Measurements from ENCODE around the gene TCF4. TPM values are rescaled to one million over a fixed set of nuclear protein-coding genes. Genes with fewer than 3 reads are reported as not detected.

TCF4 gene
- polyA plus RNA-seq, 4 donors = 55.7 to 78.2 (median 72.4) TPM

- DNase-seq (ENCODE audit: low read depth in 4 of 4, low spot score in 3 of 4) = no peak
Measured at GRCh38 chr18:55221622-55222021, 366.4 kb downstream of the TCF4 start.

- no peak for DNase-seq (ENCODE audit: low read depth in 4 of 4, low spot score in 3 of 4)
Measured at GRCh38 chr18:55220523-55220922, 367.5 kb downstream of the TCF4 start.

- DNase-seq (ENCODE audit: low read depth in 4 of 4, low spot score in 3 of 4) = no peak
Measured at GRCh38 chr18:55219823-55220222, 368.2 kb downstream of the TCF4 start.

- no peak for DNase-seq (ENCODE audit: low read depth in 4 of 4, low spot score in 3 of 4)
Measured at GRCh38 chr18:55219059-55219458, 368.9 kb downstream of the TCF4 start.

- DNase-seq (ENCODE audit: low read depth in 4 of 4, low spot score in 3 of 4) = no peak
Measured at GRCh38 chr18:55214969-55215368, 373.0 kb downstream of the TCF4 start.

GRCh38 chr18:55214534-55214933 is 373.5 kb downstream of the TCF4 start:
- DNase-seq (ENCODE audit: low read depth in 4 of 4, low spot score in 3 of 4) = no peak

GRCh38 chr18:55213586-55213985 is 374.4 kb downstream of the TCF4 start:
- no peak for DNase-seq (ENCODE audit: low read depth in 4 of 4, low spot score in 3 of 4)

- no peak for DNase-seq (ENCODE audit: low read depth in 4 of 4, low spot score in 3 of 4)
Measured at GRCh38 chr18:55206927-55207326, 381.1 kb downstream of the TCF4 start.

- no peak for DNase-seq (ENCODE audit: low read depth in 4 of 4, low spot score in 3 of 4)
Measured at GRCh38 chr18:55202232-55202917, 385.6 kb downstream of the TCF4 start.

GRCh38 chr18:55199291-55199963 is 388.6 kb downstream of the TCF4 start:
- no peak for DNase-seq (ENCODE audit: low read depth in 4 of 4, low spot score in 3 of 4)

GRCh38 chr18:55195863-55196262 is 392.1 kb downstream of the TCF4 start:
- no peak for DNase-seq (ENCODE audit: low read depth in 4 of 4, low spot score in 3 of 4)

- peak in 3 of 4 donors; percentile 5 to 16 (median 12) for DNase-seq (ENCODE audit: low read depth in 4 of 4, low spot score in 3 of 4)
Measured at GRCh38 chr18:55189972-55190371, 398.0 kb downstream of the TCF4 start.

GRCh38 chr18:55186588-55186987 is 401.4 kb downstream of the TCF4 start:
- DNase-seq (ENCODE audit: low read depth in 4 of 4, low spot score in 3 of 4) = no peak

GRCh38 chr18:55185391-55185790 is 402.6 kb downstream of the TCF4 start:
- DNase-seq (ENCODE audit: low read depth in 4 of 4, low spot score in 3 of 4) = no peak

- DNase-seq (ENCODE audit: low read depth in 4 of 4, low spot score in 3 of 4) = no peak
Measured at GRCh38 chr18:55179835-55180234, 408.2 kb downstream of the TCF4 start.

- DNase-seq (ENCODE audit: low read depth in 4 of 4, low spot score in 3 of 4) = no peak
Measured at GRCh38 chr18:55179425-55179824, 408.6 kb downstream of the TCF4 start.

GRCh38 chr18:55173291-55173690 is 414.7 kb downstream of the TCF4 start:
- DNase-seq (ENCODE audit: low read depth in 4 of 4, low spot score in 3 of 4) = no peak

Data from right renal pelvis (tissue), 4 donors.